SH-SY5Y (cell line): Measurements from ENCODE around the gene TPT1.

Experiments used
- GATA2 ChIP-seq: IDR thresholded peaks from 2 replicates; pipeline ENCODE4 v1.6.1; 2011; ENCODE audit warnings: mild to moderate bottlenecking, low read depth, low read length
- GATA3 ChIP-seq: IDR thresholded peaks from 2 replicates; pipeline ENCODE4 v1.6.1; 2011; ENCODE audit warnings: low read depth, mild to moderate bottlenecking, low read length, moderate library complexity

- TF ChIP-seq GATA3 (no peak), GATA2 (no peak)
Observed at GRCh38 chr13:45336025-45336800, 4.8 kb downstream of the TPT1 start.
